ENCODE results near the gene VPS45.
"Not testable (repeated sequence)": the region's sequence is repeated elsewhere in the genome, so short reads cannot be mapped to it uniquely, and the experiment has no call there.

VPS45 gene

DNA sequence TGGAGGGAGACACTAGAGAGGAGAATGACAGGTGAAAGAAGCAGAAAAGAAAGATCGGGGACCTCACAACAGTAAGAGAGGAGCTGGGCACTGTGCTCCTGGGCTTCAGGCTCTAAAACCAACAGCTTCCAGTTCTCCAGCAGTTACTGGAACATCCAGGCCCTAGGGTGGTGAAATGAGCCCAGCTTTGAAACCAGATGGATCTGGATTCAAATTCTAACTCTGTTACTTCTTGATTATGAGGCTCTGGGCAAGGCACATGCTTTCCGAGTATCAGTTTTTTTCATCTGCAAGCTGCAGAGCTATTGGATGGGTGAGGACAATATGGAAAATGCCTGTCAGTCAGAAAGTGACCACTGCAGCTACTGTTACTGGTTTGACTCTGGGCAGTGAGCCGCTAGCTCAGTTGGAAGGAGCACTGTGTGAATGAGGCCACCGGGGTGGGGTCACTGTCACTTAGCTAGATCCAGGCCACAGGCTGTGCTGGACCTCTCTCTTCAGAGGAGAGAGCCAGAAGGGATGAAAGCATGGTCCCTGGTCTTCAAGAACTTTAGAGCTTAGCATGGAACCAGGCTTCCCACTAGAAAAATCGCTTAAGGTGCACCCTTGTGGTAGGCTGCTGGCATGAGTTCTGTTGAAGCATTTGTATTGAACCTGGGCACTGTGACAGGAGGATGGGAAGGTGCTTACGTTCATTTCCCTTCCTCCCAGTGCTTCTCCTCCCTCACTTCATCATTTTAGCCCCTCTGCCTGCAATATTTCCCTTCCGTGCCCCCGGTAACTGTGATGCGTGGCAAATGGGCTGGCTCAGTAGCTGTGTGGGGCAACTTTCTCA lies 94.4 kb downstream of the VPS45 start:
- peak; percentile 58 for DNase-seq

DNA sequence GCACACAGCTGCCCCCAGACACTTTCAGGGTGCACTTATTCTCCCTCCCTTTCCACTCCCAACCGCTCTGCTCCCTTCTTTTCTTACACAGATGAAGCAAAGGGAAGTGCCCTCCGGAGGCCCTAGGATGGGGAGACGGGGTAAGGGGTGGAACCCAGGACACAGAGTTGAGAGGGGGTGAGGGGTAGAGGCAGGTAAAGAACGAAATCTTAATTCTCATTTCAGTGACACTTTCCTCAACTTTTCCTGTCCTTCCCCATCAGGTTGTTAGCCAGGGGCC lies 94.9 kb downstream of the VPS45 start:
- no peak for DNase-seq

DNA sequence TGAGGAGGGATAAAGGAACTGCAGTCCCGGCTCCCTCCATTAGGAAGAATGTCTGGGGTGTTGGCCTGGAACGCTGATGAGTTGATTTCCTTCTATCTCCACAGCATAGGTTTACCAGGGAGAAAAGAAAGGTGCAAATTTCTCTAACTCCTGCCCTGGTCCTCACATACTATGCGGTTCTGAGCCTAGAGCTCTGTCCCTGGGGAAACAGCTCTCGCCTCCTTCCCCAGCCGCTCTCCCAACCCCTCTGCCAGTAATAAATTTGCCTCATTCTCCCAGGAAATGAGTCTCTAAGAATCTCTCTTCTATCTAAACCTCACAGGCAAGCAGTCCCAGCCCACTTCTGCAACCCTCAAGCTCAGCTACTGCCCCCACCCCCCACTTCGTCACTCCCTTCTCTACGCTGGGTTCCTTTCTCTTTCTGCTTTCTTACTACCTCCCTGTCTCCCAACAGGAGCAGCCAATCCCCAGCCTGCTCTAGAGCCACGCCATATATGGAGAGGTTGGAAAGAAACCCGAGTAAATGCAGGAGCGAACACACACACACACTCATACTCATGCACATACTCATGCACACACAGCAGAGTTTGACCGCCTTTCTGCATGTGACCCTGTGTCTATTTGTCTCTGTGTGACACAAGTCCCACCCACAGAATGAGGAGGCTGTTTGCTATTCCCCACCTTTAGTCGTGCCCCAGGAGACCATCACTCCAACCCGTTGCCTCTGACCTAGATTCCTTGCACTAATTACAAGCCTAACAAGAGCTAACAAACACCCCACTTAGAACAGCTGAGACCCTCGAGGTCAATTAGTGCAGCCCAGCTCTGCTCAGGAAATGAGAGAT lies 95.5 kb downstream of the VPS45 start:
- DNase-seq, result peak; percentile 88

DNA sequence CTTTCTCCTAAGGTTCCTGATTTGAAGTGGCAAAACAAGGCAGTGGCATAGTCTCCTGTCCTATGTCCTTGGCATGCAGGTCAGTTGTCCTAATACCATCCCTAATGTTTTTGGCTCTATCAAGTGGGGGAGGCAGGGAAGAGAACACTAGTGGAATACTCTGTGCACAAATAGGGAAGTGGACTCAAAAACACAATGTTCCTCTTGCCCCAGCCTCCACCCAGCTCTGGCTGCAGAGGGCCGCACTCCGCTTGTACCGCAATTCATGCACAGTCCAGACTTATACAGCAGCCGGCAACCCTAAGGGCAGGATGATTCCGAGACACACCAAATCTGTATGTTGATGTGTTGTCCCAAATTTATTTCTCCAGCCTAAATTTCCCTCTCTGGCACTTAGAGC lies 96.6 kb downstream of the VPS45 start:
- no peak for DNase-seq

DNA sequence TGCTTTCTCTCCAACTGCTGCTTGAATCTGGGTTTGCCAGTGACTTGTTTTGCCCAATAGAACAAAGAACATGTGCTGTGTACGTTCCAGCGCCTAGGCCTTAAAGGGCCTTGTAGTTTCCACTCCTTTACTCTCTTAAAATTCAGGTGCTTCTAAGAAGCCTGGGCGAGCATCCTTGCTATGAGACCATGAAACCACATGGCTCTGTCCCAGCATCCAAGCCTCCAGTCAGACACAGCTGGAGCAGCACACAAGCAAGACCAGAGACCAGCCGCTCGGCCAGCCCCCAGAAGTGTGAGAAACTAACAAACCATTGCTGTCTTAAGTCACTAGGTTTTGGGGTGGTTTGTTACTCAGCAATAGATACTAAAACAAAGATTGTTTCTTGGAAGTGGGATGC lies 97.2 kb downstream of the VPS45 start:
- DNase-seq, result no peak

DNA sequence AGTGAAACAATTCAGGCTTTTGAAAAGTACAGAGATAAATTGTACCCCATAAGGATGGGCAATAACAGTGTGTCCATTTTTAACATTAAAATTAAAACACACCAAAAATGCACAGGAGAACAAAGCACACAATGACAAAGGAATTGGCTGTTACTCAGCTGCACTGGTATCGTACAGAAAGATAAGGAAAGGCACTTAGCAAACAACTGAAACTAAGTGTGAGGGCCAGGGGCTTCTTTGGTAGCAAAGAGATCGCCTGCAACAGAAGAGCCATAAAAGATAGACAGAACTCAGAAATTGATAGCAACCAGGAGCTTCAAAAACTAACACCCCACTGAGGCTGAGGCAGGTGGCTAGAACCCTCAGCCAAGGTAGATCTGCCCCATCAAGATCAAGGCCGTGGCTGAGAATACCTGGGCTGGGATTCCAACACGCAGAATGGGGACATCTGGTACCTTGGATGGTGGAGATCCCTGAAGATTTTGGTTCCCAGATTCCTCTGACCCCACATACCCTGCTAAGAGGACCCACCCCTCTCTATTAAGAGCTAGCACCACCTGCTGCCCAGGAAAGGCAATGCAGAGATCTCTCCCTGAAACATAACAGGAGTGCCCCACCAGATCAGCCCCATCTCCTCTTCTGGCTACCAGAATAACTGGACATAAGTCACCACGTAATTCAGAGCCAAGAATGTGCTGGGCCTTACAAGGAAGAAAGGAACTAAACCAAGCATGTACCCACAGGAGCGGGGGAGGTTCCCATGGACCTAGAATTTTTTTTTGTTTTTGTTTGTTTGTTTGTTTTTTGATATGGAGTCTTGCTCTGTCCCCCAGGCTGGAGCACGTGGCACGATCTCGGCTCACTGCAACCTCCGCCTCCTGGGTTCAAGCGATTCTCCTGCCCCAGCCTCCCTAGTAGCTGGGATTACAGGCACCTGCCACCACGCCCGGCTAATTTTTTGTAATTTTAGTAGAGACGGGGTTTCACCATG lies 98.3 kb downstream of the VPS45 start:
- peak; percentile 76 for DNase-seq

DNA sequence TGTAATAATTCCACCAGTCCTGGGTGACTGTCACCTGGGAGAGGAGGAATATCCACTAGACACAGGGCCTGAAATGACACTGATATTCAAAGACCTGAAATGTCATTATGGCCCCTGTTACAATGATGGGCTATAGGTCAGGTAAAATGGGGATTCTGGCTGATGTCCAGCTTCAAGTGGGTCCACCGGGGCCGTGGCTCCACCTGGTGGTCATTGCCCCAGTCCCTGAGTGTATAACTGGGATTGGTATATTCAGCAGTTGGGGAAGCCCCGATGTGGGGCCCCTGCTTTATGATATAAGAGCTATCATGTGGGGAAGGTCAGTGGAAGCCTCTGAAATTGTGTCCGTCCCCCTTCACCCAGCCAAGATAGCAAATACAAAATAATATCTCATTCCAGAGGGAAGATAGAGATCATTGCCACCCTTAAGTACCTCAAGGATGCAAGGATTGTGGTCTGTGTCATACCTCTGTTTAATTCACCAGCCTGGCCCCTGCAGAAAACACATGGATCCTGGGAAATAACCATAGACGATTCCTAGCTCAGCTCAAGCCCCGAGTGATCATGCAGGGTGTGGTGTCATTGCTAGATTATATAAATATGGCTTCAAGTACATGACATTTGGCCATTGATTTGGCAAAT lies 101.5 kb downstream of the VPS45 start:
- peak; percentile 77 for DNase-seq

DNA sequence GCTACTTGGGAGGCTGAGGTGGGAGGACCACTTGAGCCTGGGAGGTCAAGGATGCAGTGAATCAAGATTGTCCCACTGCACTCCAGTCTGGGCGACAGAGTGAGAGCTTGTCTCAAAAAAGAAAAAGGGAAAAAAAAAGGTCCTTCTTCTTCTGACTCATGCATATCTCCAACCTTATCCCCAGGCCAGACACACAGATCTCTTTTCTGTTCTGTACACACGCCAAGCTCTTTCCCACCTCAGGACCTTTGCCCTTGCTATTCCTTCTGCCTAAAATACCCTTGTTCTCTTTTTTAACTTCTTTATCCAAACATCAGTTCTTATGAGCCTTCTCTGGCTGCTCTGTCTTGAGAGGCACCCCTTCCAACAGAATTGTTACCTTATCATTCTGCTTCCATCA lies 104.2 kb downstream of the VPS45 start:
- DNase-seq, result no peak

DNA sequence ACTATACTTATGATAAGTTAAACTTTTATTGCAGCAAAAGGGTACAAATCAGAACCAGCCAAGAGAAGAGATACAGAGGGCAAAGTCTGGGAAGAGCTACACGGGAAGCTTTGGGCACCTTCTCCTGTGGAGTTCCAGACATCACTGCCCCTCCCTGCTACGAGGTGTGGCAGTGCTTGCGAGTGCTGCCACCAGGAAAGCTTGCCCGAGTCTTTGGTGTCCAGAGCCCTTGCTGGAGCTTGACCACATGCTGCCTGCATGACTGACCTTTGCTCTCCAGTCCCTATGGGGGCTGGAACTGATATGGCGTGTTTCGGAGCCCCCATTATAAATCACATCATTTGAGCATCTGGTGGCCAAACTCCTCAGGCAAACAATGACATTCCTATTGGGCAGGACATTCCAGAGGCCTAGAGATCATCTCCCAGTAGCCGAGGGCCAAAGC lies 105.6 kb downstream of the VPS45 start:
- no peak for DNase-seq

DNA sequence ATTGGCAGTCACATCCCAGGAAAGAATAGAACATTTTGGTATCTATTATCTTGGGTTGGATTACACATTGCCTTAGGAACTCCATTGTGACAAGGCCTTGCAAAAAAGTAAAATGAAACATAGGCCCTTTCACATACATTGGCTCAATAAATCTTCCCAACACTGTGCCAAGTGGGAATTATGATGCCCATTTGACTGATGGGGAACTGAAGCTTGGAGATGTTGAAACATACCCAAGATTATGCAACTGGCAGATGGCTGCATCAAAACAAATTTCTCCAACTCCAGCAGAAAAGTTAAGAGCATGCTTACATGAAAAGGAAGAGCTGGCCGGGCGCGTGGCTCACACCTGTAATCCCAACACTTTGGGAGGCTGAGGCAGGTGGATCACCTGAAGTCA lies 109.0 kb downstream of the VPS45 start:
- no peak for DNase-seq

DNA sequence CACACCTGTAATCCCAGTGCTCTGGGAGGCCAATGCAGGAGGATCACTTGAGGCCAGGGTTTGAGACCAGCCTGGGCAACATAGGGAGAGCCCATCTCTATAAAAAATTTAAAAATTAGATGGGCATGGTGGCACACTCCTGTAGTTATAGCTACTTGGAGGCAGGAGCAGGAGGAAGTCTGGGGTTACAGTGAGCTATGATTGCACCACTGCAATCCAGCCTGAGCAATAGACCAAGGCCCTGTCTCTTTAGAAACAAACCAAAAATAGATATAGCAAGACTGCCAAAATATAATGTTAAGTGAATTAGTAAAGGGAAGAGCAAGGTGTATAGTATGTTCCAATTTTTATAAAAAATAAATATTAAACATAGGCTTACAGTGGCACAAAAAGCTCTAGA lies 111.0 kb downstream of the VPS45 start:
- no peak for DNase-seq

DNA sequence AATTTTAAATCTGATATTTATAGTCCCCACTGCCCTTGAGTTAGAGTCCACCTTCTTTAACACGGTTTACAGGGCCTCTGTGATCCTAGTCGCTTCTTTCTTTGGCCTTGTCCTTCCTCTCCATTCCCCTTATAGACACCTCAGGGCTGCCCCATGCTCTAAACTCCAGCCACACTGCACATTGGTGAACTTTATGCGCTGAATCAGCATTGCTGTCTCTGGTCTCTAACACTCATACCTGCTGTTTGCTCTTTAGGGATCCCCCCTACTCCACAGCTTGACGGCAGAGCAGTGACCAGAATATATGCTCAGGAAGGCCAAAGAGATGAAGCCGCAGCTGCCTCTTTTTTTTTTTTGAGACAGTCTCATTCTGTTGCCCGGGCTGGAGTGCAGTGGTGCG lies 112.3 kb downstream of the VPS45 start:
- DNase-seq, result no peak

DNA sequence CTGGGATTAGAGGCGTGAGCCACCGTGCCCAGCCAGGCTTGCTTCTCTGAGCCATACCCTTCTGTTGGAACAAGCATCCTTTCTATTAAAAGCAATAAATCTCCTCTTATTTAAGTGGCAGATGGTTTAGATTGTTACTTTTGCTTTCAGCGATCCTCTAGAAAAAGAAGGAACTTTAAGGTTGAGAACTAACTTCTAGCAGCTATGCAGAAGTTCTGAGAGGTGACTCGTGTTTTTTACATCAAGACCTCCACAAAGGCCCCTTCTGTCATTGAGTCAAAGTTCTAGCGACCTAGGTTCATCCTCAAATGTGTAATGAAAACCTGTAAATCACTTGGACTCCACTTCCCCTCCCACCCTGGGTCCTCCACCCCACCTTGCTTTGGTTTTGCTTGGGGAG lies 112.9 kb downstream of the VPS45 start:
- DNase-seq, result no peak

DNA sequence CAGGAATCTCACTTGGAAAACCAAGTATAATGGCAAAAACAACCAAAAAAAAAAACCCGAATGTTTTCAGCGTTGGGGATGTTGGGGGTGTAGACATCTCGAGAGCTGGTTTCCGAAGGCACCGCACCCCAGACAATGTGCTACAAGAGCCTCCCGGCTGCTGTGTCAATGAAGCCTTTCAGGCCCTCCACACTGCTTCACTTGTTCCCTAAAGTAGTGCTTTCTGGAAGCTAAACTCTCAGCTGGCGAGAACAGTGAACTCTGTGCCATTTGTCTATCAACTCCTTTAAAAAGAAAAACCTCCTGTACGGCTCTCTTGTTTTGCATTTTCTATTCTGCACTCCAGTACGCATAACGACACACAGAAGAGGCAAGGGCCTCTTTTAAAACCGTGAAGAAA lies 114.7 kb downstream of the VPS45 start:
- no peak for DNase-seq

DNA sequence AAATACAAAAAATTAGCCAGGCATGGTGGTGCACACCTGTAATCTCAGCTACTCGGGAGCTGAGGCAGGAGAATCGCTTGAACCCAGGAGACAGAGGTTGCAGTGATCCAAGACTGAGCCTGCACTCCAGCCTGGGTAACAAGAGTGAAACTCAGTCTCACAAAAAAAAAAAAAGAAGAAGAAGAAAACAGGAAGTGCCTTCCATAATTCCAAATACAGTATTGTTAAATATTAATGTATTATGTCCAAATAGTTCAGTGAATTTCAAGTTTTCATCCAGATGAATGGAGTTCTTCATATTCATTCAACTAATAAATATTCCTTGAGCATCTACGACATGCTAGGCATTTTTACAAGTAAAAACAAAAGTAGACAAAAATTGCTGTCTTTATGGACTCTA lies 115.5 kb downstream of the VPS45 start:
- DNase-seq, result no peak

DNA sequence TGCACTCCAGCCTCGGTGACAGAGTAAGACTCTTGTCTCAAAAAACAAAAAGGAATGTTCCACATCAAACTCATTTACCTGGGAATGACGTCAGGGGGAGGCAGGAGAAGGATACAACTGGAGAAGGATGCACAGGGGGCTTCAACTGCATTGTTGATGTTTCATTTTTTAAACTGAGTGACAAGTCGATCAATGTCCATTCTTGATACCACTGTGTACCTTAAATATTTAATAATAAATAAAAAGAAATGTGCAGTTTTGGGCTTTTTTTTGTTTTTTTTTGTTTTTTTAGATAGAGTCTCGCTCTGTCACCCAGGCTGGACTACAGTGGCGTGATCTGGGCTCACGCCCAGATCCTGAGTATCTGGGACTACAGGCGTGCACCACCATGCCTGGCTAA lies 117.9 kb downstream of the VPS45 start:
- DNase-seq, result no peak

DNA sequence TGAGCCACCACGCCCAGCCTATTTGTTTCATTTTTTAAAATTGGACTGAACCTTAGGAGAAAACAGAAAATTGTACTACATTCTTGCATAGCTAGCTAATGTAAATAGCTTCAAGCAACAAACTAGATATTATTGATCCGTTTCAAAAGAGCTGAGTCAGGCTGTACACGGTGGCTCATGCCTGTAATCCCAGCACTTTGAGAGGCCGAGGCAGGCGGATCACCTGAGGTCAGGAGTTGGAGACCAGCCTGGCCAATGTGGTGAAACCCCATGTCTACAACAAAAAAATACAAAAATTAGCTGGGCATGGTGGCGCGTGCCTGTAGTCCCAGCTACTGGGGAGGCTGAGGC lies 118.8 kb downstream of the VPS45 start:
- DNase-seq, result not testable (repeated sequence)

DNA sequence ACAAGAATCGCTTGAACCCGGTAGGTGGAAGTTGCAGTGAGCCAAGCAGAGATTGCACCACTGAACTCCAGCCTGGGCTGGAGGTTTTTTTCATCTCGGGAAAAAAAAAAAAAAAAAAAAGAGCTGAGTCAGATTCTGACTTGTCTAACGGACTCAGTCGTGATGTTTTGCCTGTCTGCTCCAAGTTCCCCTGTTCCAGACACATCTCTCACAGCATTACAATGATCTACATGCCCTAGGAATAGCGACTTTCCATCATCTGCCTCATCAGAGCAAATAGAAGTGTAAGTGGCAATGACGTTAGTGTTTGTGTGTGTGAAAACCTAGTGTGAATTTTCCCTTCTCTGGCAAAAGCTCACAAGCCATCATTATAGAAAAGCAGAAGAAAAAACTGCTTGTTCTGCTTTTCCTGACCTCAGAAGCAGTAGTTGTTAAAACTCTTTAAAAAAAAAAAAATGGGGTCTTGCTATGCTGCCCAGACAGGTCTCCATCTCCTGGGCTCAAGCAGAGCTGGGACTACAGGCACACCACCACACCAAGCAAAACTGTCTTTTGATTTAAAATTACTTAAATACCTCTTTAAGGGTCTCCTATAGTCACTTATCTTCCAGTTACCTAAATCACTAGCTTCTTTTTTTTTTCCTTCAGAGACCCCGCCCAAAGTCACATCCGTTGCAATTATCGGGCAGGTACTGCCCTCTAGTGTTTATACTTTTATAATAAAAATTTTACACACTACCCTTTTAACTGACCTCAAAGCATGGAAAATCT lies 119.4 kb downstream of the VPS45 start:
- peak; percentile 84 for DNase-seq

DNA sequence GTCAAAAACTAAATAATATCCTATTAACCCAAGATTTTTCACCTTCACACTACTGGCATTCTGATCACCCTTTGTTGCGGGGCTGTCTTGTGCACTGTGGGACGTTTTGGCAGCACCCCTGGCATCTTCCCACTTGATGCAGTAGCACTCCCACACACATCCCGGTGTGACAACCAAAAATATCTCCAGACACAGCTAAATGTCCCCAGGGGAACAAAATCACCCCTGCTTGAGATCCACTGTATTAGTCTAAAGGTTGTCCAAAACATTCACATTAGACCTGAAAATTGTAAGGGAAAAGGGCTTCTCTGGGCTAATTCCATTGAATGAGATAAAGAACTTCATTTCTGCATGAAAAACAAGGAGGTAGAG lies 120.0 kb downstream of the VPS45 start:
- DNase-seq, result no peak

DNA sequence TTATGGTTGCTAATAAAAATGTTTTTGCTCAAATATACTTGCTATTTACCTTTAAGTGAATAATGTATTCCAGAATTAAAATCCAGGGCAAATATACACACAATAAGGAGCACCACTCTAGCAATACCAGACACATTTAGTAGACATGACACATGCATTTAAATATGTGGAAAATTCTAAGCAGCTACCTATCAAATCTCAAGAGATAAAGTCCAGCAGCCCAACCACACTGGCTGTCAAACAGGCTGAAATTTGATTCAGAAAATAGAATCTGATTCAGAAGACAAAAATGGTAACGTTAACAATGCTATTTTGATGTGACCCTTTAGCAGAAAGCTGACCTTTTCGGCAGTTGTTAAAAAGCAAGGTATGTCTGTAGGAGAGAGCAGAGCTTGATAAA lies 124.4 kb downstream of the VPS45 start:
- no peak for DNase-seq

DNA sequence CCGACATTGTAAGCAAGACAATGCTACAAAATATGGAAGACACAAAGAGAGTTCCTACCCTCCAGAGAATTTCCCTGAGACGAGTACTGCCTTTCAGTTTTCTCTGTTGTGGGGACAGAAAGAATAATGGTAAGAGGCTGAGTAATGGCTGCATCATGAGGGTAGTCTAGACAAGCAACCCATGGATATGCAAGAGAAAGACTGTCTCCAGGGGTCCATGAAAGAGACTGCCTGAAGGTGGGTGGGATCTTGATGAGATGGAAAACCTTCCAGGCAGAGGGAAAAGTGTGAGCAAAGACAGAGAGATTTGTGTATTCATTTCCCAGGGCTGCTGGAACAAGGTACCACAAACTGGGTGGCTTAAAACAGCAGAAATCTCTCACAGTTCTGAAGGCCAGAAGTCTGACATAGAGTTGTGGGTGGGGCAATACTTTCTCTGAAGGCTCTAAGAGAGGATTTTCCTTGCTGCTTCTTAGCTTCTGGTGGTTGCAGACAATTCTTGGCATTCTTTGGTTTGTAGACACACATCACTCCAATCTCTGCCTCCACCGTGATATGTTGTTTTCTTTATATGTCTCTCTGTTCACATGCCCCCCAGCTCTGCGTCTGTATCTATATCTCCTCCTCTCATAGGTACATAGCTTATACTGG lies 126.9 kb downstream of the VPS45 start:
- no peak for DNase-seq
